SKM-1 (cell line): ENCODE measurements around the gene CCM2.
"Not testable (repeated sequence)": the region's sequence is repeated elsewhere in the genome, so short reads cannot be mapped to it uniquely, and the experiment has no call there.

Experiments used
- DNase-seq: peaks from one replicate; lab custom pipeline; 2025; ENCODE audit not compliant: unreplicated experiment; lab: John Stamatoyannopoulos, UW

The CCM2 gene

DNA sequence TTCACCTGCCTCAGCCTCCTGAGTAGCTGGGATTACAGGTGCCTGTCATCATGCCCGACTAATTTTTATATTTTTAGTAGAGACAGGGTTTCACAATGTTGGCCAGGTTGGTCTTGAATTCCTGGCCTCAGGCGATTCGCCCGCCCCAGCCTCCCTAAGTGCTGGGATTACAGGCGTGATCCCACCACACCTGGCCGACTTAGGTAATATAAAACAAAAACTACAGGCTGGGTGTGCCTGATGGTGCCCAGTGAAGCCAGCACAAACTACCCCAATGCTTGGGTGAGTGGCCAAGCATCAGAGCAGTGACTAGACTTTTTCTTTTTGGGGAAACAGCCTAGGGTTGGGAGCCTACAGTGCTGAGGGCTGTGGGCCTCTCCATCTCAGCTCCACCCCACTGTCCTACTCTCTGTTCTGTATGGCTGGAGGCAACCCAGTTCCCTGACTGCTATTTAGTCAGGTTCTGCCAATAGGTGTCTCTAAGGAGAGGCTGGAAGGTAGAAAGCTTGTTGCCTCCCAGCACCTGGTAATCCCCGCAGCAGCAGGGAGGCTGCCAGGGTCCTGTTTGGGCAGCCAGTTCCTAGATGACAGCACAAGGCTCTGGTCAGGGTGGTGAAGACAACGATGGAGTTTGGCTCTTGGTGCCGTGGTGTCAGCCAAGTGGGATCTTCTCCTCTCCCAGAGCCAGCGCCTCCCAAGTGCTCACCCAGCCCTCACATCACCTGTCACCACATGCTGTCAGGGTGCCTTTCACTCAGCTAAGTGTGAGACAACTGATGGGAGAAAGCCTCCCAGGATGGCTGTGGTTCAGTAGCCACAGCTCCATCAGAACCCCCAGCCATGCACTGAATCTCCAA, 99.2 kb downstream of the CCM2 start:
- DNase-seq: no peak

DNA sequence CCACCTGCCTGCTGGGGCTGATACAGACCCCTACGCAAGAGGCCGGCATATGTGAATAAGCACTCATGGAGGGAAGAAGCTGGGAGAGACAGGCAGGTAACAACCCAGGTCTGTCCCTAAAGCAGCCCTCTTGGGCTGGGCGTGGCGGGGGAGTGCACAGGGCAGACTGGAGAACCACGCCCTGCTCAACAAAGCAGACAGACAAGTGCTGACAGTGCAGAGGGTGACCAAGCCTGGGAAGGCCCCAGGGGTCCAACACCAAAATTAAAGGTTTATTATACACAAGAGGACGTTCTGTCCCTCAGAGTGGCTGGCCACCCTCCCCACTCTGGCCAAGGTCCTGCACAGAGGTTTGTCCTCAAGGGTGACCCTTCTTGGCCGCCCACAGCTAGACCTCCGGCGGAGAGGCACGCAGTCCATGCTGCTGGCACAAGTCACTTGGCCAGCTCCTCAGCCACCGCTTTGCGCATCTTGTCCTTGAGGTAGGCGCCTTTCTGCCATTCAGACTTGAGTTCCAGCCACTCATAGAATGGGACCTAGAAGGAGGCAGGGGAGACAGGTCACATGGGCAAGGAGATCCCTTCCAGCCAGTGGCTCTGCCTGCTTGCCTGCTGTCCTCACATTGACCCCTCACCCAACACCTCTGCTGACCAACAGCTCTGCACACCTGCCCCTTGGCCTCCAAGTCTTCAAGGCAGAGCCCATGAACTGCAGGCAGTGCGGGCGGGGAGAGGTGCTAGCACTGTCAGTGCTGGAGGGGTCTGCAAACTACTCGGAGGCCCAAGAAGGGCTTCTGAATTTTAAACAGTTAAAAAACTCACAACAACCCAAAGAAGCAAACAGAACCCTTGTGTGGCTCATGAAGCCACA, 100.1 kb downstream of the CCM2 start:
- DNase-seq: no peak

DNA sequence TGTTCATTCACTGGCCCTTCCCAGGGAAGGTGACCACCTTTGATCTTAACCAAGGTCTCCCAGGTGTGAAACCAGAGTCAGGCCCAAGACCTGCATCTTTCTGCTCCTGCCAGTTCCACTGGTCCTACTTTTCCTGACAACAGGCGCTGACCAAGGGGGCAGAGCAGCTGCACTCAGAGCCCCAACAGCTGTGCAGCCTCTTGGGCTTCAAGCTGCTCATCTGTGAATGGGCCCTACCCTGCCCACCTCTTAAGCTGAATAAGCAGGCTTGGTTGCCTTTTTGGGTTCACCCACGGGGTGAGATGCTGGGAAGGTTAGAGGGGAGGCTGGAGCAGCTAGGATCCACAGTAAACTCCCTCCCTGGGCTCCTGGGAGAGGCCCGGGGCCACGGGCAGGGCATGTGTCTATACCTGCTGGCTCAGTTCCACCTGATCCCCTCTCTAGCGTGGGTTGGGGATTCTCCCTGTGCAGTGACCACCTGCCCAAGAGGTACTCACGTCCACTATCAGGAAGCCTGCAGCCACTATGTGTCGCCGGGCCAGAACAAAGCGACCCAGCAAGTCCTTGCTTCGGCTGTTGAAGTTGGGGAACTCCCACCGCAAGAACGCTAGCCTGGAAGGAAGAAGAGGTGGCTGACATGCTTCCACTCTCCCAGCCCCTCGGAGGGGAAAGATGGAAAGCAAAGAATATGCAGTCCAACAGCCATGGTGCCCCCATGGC, 100.9 kb downstream of the CCM2 start:
- no peak for DNase-seq

DNA sequence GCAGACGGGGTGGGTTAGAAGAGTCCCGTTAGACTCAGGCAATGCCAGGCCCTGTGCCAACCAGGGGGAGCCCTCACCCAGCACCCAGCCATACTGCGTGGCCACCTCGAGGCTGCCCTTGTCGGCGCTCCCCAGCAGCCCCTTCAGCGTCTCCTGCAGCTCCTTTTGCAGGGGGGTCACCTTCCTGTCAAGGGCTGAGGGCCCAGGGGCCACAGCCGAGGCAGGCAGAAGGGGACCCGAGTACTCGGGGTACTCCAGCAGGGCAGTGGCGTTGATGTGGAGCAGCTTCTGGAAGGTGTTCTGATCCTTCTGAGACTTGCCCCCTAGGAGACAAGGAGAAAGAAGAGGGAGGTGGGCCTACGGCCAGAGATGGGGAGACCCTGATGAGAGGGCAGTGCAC, 101.7 kb downstream of the CCM2 start:
- DNase-seq: no peak

DNA sequence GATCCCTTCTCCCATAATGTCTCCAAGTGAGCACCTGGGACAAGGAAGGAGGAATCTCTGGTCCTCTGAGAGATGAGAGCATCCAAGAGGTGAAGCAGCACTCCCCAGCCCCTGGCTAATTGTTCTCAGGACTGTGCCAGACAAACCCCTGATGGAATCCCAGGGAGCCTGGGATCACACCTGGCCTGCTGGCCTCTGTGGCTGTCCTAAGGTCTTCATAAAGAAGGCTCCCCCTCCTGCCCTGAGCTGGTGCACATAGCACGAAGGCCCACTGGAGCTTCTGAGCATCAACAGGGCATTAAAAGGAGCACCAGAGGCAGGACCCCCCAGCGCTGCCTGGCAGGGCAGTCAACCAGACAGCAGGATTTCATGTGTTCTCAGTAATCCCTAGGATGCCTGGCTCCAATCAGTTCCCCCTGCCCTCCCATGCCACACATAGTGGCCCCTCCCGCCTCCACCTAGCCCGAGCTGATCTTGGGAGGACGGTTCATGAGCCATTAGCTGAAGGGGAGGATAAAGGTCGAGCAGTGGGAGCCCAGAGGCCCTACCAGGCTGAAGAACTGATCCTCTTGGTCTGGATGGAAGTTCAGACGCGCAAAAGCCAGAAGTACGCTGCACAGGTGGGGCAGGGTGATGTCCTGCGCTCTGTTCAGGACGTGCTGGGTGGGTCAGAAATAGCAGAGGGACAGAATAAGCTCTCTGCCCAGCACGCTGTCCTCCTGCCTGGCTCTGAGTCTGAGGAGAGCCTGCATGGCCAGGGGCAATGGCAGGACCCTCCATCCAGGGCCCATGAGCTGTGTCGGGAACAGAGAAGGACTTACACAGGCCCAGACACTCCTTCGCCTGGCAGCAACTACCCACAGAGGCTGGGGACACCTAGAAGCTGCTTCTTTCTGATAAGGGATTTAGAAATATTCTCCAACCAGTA, 103.0 kb downstream of the CCM2 start:
- DNase-seq: no peak

DNA sequence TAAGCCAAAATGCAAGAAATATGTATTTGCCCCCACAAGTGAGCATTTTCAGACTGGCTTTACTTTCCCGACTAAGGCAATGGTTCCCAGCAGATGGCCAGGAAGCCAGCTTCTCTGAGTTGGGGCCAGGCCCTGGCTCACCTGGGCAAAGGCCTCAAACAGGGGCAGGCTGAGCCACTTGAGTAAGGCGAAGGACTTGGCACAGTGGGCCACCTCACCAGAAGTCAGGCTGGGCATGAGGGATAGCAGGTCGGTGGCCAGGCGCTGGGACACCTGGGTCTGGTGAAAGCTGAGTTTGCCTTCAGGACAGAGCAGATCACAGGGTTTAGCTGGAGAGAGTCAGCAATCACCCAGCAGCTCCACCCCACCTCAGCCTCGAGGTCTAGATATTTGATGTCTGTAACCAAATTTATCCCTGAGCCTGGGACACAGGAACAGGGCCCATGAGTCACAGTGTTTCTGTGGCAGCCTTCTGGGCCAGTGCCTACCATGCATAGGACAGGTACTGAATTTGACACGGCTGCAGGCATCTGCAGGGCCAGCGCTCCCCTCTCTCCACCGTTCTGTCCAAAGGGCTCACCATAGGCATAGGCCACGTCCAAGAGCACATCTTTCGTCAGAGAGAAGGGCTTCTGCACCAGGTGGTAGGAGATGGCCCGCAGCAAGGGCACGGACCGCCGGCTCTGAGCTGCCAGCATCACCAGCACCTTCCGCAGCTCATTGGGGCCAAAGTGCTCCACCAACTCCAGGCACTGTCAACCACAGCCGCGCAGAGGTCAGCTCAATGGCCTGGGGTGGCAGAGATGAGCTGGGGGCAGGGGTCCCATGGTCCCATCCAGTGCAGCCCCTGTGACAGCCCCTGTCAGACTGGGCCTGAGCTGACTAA, 104.2 kb downstream of the CCM2 start:
- DNase-seq: no peak

DNA sequence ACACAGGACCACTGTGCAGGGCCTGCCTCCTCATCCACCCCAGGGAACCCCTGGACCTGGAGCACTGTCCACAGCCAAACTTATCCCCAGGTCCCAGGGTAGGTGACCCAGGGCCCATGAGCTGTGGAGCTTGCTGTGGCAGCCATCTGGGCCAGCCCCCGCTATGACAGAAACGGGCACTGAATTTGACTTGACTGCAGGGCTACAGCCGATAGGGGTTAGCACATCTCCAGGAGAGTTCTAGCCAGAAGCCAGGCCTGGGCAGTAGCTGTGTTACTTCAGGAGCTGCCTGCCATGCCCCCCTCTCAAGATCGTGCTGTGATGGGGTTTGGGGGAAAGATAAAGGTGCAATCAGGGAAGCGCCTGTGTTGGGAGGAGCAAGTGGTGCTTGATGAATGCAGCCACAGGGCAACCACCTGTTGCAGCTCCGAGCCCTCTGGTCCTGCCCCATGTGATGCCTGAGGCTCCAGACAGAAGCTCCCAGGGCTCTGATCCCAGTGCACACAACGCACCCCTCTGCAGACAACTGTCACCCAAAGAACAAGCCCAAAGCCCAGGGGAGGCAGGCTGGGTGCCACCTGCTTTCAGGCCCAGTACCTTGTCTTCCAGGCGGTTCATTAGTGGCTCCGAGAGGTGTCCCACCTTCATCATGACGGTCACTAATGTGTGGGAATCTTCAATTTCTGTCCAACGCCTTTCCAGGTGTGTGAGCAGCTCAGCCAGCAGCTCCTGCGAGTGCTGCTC, 105.0 kb downstream of the CCM2 start:
- no peak for DNase-seq

DNA sequence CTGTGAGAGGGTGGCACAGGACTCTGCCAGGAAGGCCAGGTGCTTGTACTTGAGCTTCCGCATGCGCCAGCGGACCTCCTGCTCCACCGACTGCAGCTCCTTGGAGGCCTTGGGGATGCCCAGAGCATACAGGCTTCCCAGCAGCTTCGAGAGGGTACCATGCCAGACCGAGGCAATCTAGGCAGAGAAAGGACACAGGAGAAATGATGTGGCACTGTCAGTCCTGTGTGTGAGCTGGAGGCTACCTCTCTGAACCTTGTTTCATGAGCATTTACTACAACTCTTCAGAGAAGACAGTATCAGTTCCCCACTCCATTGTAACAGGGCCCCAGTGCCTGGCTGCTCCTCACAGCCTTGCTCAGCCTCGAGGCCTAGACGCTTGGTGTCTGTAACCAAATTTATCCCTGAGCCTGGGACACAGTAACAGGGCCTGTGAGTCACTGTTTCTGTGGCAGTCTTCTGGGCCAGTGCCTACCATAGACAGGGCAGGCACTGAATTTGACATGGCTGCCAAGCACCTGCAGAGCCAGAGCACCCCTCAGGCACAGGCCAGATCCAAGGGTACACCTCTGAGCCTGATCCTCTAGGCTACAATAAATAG, 105.7 kb downstream of the CCM2 start:
- no peak for DNase-seq

DNA sequence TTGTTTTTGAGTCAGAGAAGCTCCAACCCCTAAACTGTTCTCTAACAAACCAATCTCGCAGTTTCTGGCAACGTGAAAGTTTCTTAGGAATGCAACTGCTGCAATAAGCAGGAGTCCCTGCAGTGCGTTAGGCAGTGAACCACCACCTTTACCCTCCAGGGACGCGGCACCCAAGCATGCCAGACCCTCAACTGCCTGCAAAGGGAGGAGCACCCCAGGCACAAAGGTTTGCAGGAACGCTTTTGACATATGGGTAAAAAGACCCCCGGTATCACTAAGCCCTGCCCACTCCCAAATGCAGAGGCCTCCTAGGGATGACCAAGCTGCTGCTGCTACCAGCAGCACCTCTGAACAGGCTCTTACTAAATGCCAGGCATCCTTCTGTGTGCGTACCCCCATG, 106.8 kb downstream of the CCM2 start:
- DNase-seq: no peak

DNA sequence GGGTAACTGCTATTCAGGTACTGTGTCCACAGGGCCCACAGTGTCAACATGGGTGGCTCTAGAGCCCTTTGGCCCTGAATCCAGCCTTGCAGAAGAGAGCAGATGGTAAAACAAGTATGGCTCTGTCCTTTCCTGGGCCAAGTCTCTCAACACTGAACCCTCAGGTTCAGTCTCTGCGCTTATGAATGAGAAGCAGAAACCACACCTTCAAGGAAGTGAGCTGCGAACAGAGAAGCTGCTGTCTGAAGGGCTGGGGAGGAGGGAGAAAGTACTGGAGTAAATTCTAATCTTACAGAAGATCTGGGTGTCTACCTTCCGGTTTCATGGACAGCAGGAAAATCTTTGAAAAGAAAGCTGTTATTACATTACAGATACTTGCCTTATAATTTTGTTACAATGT, 107.4 kb downstream of the CCM2 start:
- DNase-seq: no peak

DNA sequence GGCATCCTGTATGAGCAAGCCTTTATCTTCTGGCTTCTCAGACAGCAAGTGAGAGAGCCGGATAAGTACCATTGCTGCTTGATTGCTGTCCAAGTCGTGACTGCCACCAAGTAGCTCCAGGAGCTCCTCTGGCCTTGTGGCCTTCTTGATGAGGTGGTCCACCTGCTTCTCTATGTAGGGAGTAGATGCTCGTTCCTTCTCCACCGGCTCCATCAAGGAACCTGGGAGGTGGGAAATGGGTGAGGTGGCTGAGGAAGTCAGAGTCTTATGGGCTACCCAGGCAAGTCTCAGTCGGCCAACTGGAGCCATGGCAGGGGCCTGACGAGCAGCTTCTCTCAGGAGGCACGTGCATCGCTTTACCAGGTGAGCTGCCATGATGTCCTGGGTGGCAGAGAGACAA, 108.9 kb downstream of the CCM2 start:
- DNase-seq: no peak

DNA sequence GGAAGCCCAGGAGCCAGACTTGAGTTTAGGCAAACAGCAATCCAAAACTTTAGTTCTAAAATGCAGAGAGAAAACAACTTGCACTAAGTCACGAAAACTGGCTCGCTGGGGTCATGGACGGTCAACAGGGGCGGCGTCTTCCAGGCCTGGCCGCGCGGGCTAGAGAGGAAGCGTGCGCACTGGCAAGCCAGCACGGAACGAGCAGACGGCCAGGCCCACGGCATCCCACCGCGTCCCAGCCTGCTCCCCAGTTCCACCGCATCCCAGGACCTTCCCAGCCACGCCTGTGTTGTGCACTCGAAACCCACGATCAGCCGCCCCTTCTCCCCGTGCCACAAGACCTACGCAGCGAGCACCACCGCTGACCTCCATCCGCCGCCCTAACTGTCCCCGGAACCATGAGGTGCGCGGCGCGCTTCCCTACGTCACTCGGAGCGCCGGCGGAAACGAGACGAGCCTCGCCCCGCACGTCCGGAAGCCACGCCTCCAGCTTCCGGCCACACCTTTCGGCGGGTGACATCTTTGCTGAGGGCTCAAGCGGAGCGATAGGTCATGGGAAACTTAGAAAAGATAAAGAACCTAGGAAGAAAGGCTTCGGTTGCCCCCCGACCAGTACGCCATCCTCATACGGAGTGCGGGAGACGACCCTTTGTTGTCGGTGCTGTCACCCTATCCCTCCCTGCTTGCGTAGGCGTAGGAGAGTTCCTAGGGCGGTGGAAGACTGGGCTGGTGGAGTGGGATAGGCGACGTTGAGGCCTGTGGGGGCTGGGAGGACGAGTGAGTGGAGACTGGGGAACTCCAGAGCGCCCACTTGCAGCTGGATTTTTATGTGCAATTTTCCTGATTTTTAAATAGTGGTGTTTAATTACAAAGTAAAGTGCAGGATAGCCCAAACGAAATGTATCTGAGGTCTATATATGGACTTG, 111.6 kb downstream of the CCM2 start, which contains the start of gene TBRG4:
Gene TBRG4 (minus strand): TSS at position 400 of the 926 bp plus-strand sequence. CDS start 2,460 bp downstream, outside the sequence.
- peak; percentile 89 for DNase-seq

DNA sequence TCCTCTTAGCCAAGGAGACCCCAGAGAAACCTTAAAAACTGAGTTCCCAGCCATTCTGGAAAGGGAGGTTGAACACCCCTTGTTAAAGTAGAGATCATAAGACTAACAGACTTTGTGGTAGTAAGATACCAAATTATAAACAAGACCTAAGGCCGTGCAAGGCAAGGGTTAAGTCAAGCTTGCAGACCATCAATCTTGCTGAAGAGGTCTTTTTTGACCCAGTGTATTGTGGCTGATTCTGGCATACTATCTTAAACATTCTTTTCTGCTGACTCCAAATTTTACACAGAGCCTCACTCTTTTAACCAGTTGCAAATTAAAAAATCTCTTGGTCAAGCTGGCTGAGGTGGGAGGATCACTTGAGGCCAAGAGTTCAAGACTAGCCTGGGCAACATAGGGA, 112.6 kb downstream of the CCM2 start:
- no peak for DNase-seq

DNA sequence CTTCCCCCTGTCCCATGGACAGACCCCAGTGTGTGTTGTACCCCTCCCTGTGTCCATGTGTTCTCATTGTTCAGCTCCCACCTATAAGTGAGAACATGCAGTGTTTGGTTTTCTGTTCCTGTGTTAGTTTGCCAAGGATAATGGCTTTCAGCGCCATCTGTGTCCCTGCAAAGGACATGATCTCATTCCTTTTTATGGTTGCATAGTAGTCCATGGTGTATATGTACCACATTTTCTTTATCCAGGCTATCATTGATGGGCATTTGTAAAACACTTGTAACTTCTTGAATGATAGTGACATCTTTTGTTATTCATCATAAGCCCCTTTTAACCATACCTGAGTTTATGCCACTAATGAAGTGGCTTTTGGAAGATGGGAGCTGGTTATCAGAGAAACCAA, 114.3 kb downstream of the CCM2 start:
- not testable (repeated sequence) for DNase-seq

DNA sequence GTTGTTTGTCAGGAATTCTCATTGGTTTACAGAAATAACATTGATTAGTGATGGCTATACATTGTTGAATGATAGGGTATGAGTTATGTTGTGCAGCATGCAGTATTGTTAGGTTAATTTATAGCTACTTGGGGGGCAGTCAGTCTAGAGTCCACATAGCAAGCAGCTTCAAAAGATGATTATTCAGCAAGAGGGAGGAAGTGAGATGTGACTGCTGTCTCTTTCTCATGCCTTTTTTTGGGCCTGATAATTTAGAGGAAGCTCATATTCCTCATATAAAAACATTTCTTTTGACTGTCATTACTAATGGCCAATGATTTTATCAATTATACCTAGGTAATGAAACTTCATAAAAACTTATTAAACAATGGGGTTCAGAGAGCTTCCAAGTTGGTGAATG, 114.9 kb downstream of the CCM2 start:
- DNase-seq: no peak

DNA sequence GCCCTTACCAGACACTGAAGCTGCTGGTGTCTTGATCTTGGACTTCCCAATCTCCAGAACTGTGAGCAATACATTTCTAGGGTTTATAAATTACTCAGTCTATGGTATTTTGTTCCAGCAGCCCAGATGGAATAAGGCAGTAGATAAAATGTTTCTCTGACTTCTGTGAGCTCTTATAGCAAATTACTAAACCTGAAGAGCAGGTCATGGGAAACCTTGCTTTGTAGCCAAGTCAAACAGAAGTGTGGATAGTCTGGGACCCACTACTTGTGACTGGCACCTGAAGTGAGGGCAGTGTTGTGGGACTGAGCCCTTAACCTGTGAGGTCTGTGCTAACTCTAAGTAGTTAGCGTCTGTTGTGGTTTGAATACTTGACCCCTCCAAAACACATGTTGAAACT, 116.0 kb downstream of the CCM2 start:
- no peak for DNase-seq

DNA sequence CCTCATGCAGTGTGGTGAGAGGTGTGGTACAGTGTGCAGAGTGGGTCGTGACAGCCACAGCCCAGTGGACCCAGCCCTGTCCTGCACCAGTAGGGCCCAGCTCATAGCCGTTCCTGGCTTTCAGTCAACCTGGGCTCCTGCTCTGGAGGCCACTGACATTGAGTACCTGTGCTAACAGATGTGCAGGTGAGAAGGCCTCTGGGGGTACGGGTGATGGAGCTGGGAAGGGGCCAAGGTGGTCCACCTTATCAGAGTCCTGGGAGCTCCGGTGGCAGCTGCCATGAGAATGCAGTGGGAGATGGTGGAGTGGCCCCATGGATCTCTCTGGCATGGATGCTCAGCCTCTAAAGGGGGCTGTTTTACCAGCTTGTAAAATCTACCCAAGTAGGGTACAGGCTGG, 117.6 kb downstream of the CCM2 start:
- no peak for DNase-seq
